Type B pancreatic cell (in vitro differentiated cells): ENCODE data around the gene UBAP2. TPM values are rescaled to one million over a fixed set of nuclear protein-coding genes. Genes with fewer than 3 reads are reported as not detected.
"Not testable (repeated sequence)": the region's sequence is repeated elsewhere in the genome, so short reads cannot be mapped to it uniquely, and the experiment has no call there.

Source experiments
- DNase-seq: peaks from one replicate; pipeline ENCODE4 v3.0.0; 2021; ENCODE audit warnings: mixed read lengths; ENCODE audit not compliant: unreplicated experiment; ENCODE audit errors: extremely low spot score
- H3K27ac Mint-ChIP-seq: 2 replicates; pipeline ENCODE4 v1.8.0; 2021; ENCODE audit warnings: mild to moderate bottlenecking, mixed read lengths
- H3K27me3 Mint-ChIP-seq: 2 replicates; pipeline ENCODE4 v1.8.0; 2021; ENCODE audit warnings: mixed read lengths
- H3K36me3 Mint-ChIP-seq: 2 replicates; pipeline ENCODE4 v1.8.0; 2021; ENCODE audit warnings: mixed read lengths
- H3K4me1 Mint-ChIP-seq: one replicate; pipeline ENCODE4 v1.8.0; 2021; ENCODE audit warnings: mixed read lengths; ENCODE audit not compliant: unreplicated experiment
- H3K4me3 Mint-ChIP-seq: 2 replicates; pipeline ENCODE4 v1.8.0; 2021; ENCODE audit warnings: mild to moderate bottlenecking, mixed read lengths
- H3K9me3 Mint-ChIP-seq: 2 replicates; pipeline ENCODE4 v1.8.0; 2021; ENCODE audit warnings: mixed read lengths
- total RNA-seq: library from RNA; stranded (reverse); gene quantifications from 2 replicates; pipeline ENCODE4 v1.2.1, GENCODE V29; 2021; ENCODE audit warnings: low replicate concordance
- TF ChIP-seq, protein P1 (sequence below): fragments of 200-600 bp; sonication (generic); conservative IDR thresholded peaks from 2 replicates; pipeline ENCODE4 v1.5.0; 2021; ENCODE audit warnings: antibody characterized with exemption, mild to moderate bottlenecking

Gene UBAP2
- total RNA-seq, 1 donor from 2014 or later: 55.8 TPM

DNA sequence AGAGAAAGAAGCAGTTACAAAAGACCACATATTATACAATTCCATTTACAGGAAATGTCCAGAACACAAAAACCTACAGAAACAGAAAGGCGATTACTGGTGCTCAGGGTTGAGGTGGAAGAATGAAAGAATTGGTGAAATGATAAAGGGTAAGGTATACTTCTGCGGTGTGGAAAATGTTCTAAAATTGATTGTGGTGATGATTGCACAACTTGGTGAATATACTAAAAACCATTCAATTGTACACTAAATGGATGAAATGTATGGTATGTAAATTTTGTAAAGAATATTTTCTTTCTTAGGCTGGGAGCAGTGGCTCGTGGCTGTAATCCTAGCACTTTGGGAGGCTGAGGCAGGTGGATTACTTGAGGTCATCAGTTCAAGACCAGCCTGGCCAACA lies 72.3 kb downstream of the UBAP2 start:
- H3K4me3 Mint-ChIP-seq: no peak overlapping the region
- H3K27me3 Mint-ChIP-seq: no peaks in the 10 kb centered on the region
- TF ChIP-seq, protein P1, sequence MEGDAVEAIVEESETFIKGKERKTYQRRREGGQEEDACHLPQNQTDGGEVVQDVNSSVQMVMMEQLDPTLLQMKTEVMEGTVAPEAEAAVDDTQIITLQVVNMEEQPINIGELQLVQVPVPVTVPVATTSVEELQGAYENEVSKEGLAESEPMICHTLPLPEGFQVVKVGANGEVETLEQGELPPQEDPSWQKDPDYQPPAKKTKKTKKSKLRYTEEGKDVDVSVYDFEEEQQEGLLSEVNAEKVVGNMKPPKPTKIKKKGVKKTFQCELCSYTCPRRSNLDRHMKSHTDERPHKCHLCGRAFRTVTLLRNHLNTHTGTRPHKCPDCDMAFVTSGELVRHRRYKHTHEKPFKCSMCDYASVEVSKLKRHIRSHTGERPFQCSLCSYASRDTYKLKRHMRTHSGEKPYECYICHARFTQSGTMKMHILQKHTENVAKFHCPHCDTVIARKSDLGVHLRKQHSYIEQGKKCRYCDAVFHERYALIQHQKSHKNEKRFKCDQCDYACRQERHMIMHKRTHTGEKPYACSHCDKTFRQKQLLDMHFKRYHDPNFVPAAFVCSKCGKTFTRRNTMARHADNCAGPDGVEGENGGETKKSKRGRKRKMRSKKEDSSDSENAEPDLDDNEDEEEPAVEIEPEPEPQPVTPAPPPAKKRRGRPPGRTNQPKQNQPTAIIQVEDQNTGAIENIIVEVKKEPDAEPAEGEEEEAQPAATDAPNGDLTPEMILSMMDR: no peak
- H3K4me1 Mint-ChIP-seq: no peaks in the 10 kb centered on the region
- H3K27ac Mint-ChIP-seq: peak overlapping the region; percentile 19
- H3K36me3 Mint-ChIP-seq: peaks cover 14% of the 10 kb centered on the region
- no peaks in the 10 kb centered on the region for H3K9me3 Mint-ChIP-seq
- no peak for DNase-seq

DNA sequence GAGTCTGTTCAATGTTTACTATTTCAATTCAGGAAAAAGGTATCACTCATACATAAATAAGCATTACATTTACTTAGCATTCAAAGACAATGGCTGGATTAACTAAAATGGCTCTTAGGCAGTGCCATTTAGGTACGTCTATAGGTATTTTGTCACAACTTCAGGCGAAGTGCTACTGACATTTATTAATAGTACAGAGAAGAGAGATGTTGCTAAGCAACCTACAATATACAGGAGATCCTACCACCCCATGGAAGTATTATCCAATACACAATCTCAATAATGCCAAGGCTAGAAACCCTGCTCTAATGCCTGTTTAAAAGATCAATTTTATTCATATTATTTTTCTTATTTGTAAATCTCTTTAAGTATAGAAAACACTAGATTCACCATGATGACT lies 76.0 kb downstream of the UBAP2 start:
- Mint-ChIP-seq H3K9me3 (no peaks in the 10 kb centered on the region), H3K4me3 (no peak overlapping the region), H3K4me1 (no peaks in the 10 kb centered on the region), H3K27ac (no peak overlapping the region), H3K27me3 (no peaks in the 10 kb centered on the region), H3K36me3 (peaks cover 21% of the 10 kb centered on the region)
- DNase-seq: no peak
- TF ChIP-seq, protein P1: no peak

DNA sequence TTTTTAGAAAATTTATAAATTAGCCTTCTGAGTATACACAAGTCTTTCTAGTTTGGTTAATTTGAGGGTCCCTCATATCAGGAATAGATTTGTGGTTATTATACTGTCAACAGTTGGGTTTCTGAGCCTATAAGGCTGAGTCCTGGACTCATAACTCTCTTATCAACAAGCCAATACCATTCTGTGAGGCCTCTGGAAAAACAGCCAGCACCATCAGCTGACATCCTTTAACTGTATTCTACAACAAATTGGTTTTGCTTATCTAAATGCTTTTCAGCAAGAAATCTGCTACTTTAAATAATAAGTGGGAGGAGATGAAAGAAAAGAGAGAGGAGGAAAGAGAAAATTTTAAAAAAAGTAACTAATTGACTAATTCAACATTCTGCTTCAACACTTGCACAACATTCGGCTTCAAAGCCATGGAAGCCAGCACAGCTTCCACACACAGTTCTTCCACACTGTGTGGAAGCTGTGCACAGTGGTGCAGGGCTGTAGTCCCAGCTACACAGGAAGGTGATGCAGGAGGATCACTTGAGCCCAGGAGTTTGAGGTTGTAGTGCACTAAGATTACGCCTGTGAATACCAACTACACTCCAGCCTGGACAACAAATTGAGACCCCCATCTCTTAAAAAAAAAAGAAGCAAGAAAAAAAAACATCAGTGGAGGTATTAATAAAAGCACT lies 84.5 kb downstream of the UBAP2 start:
- TF ChIP-seq, protein P1: no peak
- Mint-ChIP-seq H3K36me3 (peaks cover 20% of the 10 kb centered on the region), H3K4me3 (no peak overlapping the region), H3K4me1 (no peaks in the 10 kb centered on the region), H3K27me3 (no peaks in the 10 kb centered on the region), H3K27ac (no peak overlapping the region), H3K9me3 (no peaks in the 10 kb centered on the region)
- no peak for DNase-seq

DNA sequence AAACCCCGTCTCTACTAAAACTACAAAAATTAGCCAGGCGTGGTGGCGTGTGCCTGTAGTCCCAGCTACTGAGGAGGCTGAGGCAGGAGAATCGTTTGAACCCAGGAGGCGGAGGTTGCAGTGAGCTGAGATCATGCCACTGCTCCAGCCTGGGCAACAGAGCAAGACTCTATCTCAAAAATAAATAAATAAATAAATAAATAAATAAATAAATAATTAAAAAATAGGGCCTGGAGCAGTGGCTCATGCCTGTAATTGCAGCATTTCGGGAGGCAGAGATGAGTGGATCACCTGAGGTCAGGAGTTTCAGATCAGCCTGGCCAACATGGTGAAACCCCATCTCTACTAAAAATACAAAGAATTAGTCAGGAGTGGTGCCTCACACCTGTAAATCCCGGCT lies 86.2 kb downstream of the UBAP2 start:
- not testable (repeated sequence) for H3K4me1 Mint-ChIP-seq, H3K9me3 Mint-ChIP-seq, H3K4me3 Mint-ChIP-seq, H3K27ac Mint-ChIP-seq, DNase-seq, H3K27me3 Mint-ChIP-seq
- H3K36me3 Mint-ChIP-seq: peaks cover 18% of the 10 kb centered on the region

DNA sequence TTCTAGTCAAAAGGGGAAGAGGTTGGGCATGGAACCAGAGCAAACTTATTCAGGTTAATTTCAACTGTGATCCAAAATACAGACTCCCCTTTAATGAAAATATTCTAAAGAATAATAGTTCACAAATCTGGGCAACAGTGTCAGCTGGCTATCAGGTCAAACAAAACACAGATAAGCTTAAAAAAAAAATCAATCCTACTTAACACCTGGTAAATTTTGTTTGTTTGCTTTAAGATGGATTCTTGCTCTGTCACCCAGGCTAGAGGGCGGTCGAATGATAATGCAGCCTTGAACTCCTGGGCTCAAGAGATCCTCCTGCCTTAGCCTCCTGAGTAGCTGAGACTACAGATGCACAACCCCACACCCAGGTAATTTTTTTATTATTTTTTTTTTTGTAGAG lies 89.0 kb downstream of the UBAP2 start:
- Mint-ChIP-seq H3K9me3 (no peaks in the 10 kb centered on the region), H3K27me3 (no peaks in the 10 kb centered on the region), H3K27ac (no peak overlapping the region), H3K4me1 (no peaks in the 10 kb centered on the region), H3K36me3 (peaks cover 23% of the 10 kb centered on the region), H3K4me3 (no peak overlapping the region)
- TF ChIP-seq, protein P1: no peak
- DNase-seq: no peak

DNA sequence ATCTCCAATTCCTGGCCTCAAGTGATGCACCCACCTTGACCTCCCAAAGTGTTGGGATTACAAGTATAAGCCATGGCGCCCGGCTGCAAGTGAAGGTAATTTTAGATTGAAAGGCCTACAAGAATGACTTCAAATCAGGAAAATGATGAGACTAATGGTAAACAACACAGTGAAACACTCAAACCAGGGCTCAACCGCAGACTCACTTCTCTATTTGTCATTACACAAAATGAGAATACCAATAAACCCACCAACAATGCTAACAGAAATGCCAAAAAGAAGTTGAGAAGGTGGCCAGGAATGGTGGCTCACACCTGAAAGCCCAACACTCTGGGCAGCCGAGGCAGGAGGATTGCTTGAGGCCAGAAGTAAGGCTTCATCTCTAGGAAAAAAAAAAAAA lies 92.1 kb downstream of the UBAP2 start:
- Mint-ChIP-seq H3K27ac (no peak overlapping the region), H3K27me3 (no peaks in the 10 kb centered on the region), H3K36me3 (peaks cover 39% of the 10 kb centered on the region), H3K9me3 (no peaks in the 10 kb centered on the region), H3K4me1 (no peaks in the 10 kb centered on the region), H3K4me3 (no peak overlapping the region)
- DNase-seq: no peak
- TF ChIP-seq, protein P1: no peak
